Hepatocyte (in vitro differentiated cells): ENCODE results near the gene GABARAPL1. TPM values are rescaled to one million over a fixed set of nuclear protein-coding genes. Genes with fewer than 3 reads are reported as not detected.

ENCODE experiments used
- DNase-seq: peaks from one replicate; pipeline ENCODE4 v3.0.0-alpha.2; 2016; ENCODE audit warnings: low spot score
- H2AFZ ChIP-seq: fragments of 200-600 bp; sonication (generic); 2 replicates; pipeline ENCODE4 v1.6.0; 2016; ENCODE audit warnings: antibody characterized with exemption, mild to moderate bottlenecking
- H3K27ac ChIP-seq: fragments of 200-600 bp; sonication (generic); 2 replicates; pipeline ENCODE4 v1.5.1; 2016; ENCODE audit warnings: mild to moderate bottlenecking
- H3K27me3 ChIP-seq: fragments of 200-600 bp; sonication (generic); 2 replicates; pipeline ENCODE4 v1.6.1; 2016
- H3K36me3 ChIP-seq: fragments of 200-600 bp; sonication (generic); replicated peaks from 2 replicates; pipeline ENCODE4 v1.5.1; 2016; ENCODE audit warnings: low read depth; ENCODE audit not compliant: insufficient read depth
- H3K4me1 ChIP-seq: fragments of 200-600 bp; sonication (generic); 2 replicates; pipeline ENCODE4 v1.5.1; 2016; ENCODE audit warnings: mild to moderate bottlenecking, moderate library complexity; ENCODE audit not compliant: insufficient read depth
- H3K4me2 ChIP-seq: fragments of 200-600 bp; sonication (generic); 2 replicates; pipeline ENCODE4 v1.6.0; 2016
- H3K4me3 ChIP-seq: fragments of 200-600 bp; sonication (generic); 2 replicates; pipeline ENCODE4 v1.5.1; 2016; ENCODE audit warnings: mild to moderate bottlenecking
- H3K79me2 ChIP-seq: fragments of 200-600 bp; sonication (generic); 2 replicates; pipeline ENCODE4 v1.6.0; 2017; ENCODE audit warnings: mild to moderate bottlenecking
- H3K9me2 ChIP-seq: fragments of 200-600 bp; sonication (generic); replicated peaks from 2 replicates; pipeline ENCODE4 v1.6.0; 2017; ENCODE audit warnings: mild to moderate bottlenecking; ENCODE audit not compliant: insufficient read depth
- H3K9me3 ChIP-seq: fragments of 200-600 bp; sonication (generic); 2 replicates; pipeline ENCODE4 v1.5.1; 2016; ENCODE audit warnings: low read depth, mild to moderate bottlenecking
- H4K20me1 ChIP-seq: fragments of 200-600 bp; sonication (generic); 2 replicates; pipeline ENCODE4 v1.6.0; 2016; ENCODE audit warnings: mild to moderate bottlenecking; ENCODE audit not compliant: insufficient read depth, poor library complexity, severe bottlenecking
- EZH2 ChIP-seq: fragments of 200-600 bp; sonication (generic); IDR thresholded peaks from 2 replicates; pipeline ENCODE4 v1.6.1; 2016; ENCODE audit warnings: antibody characterized with exemption, mild to moderate bottlenecking, borderline replicate concordance
- EZH2phosphoT487 ChIP-seq: fragments of 200-600 bp; sonication (generic); IDR thresholded peaks from one replicate; pipeline ENCODE4 v1.6.1; 2018; ENCODE audit warnings: antibody characterized with exemption, mild to moderate bottlenecking, low read depth, moderate library complexity; ENCODE audit not compliant: unreplicated experiment, severe bottlenecking
- WGBS: methylation state at CpG from one replicate; pipeline ENCODE4 v1.1.6; 2016; ENCODE audit warnings: low lambda C conversion rate; ENCODE audit errors: missing lambda C conversion rate; 5-methylcytosine and 5-hydroxymethylcytosine counted together
- polyA plus RNA-seq: library from polyadenylated mRNA; unstranded; fragments of >200 nt; fragmentation: Nextera tagmentation; extraction: Ambion mirVana; gene quantifications from 2 replicates; pipeline ENCODE4 v1.2.1, GENCODE V29; 2016
- total RNA-seq: library from RNA; depleted of rRNA; stranded (reverse); fragments of >200 nt; gene quantifications from 2 replicates; pipeline ENCODE4 v1.2.3, GENCODE V29; 2014
- TF ChIP-seq, protein P1 (sequence below): fragments of 200-600 bp; sonication (generic); IDR thresholded peaks from 2 replicates; pipeline ENCODE4 v1.5.1; 2016; ENCODE audit warnings: antibody characterized with exemption, mild to moderate bottlenecking; ENCODE audit not compliant: poor library complexity

Gene GABARAPL1
- total and polyA plus RNA-seq, 2 experiments from 2014 or later = 77.7 to 93.5 TPM

DNA sequence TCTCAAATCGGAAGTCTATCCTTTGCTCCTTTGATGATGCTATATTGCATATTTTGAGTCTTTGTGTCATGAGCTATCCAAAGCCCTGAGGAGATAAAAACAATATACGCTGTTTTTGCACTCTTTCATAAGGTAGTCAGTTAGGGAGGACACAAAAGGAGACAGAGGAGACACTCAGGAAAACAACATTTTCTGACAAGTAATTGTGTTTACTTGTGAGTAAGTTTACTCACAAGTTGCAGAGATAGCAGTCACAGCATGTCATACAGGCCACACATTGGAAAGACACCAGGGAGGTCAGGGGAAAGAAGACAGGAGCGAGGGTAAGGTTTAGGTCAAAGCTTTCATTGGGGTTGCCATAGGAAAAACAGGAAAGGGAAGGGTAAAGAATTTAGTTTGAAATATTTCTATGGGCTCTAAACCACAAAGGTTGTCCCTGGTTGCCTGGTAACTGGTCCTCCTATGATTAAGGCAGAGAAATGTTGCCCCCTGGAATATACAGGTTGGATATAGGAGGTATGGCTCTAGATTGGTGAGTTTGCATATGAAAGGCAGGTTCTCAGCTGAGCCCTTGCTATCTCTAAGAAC, 7.4 kb upstream of the GABARAPL1 start:
- TF ChIP-seq, protein P1, sequence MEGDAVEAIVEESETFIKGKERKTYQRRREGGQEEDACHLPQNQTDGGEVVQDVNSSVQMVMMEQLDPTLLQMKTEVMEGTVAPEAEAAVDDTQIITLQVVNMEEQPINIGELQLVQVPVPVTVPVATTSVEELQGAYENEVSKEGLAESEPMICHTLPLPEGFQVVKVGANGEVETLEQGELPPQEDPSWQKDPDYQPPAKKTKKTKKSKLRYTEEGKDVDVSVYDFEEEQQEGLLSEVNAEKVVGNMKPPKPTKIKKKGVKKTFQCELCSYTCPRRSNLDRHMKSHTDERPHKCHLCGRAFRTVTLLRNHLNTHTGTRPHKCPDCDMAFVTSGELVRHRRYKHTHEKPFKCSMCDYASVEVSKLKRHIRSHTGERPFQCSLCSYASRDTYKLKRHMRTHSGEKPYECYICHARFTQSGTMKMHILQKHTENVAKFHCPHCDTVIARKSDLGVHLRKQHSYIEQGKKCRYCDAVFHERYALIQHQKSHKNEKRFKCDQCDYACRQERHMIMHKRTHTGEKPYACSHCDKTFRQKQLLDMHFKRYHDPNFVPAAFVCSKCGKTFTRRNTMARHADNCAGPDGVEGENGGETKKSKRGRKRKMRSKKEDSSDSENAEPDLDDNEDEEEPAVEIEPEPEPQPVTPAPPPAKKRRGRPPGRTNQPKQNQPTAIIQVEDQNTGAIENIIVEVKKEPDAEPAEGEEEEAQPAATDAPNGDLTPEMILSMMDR = no peak
- TF ChIP-seq EZH2 (no peak), EZH2phosphoT487 (no peak)
- no peak overlapping the region for H2AFZ ChIP-seq
- no peak overlapping the region for H3K4me2 ChIP-seq
- DNase-seq = no peak
- H3K9me2 ChIP-seq = no peaks in the 10 kb centered on the region
- H3K4me3 ChIP-seq = no peak overlapping the region
- H3K79me2 ChIP-seq = no peaks in the 10 kb centered on the region
- H3K4me1 ChIP-seq = no peaks in the 10 kb centered on the region
- H3K27ac ChIP-seq = peak overlapping the region; percentile 39
- WGBS = 89% methylated on average over 3 of the region's 3 CpGs
- H3K36me3 ChIP-seq = no peaks in the 10 kb centered on the region
- H3K27me3 ChIP-seq = no peaks in the 10 kb centered on the region
- H4K20me1 ChIP-seq = no peaks in the 10 kb centered on the region
- no peaks in the 10 kb centered on the region for H3K9me3 ChIP-seq

DNA sequence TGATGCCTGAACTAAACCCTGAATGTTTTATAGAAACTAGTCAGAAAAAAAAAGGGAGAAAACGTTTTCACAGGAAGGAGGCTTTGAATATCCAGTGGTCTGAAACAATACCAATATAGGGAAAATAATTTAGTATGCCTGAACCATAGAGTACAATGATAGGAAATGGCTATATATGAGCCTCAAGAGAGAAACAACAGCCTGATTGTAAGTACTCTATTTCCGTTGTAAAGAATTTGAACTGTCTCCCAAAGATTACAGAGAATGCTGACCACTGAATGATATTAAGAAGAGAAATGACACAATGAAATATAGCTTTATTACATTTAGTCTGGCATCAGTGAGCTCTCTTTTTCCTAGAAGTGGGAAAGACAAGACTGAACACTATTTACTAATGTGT, 5.5 kb upstream of the GABARAPL1 start:
- H3K4me3 ChIP-seq = no peak overlapping the region
- H4K20me1 ChIP-seq = no peaks in the 10 kb centered on the region
- H3K4me2 ChIP-seq = no peak overlapping the region
- no peaks in the 10 kb centered on the region for H3K36me3 ChIP-seq
- no peak for DNase-seq
- H2AFZ ChIP-seq = no peak overlapping the region
- 60% methylated on average over 2 of the region's 2 CpGs for WGBS
- TF ChIP-seq, protein P1 = no peak
- no peak for TF ChIP-seq EZH2phosphoT487
- TF ChIP-seq EZH2 = no peak
- H3K9me2 ChIP-seq = no peaks in the 10 kb centered on the region
- H3K4me1 ChIP-seq = no peaks in the 10 kb centered on the region
- no peak overlapping the region for H3K27ac ChIP-seq
- no peaks in the 10 kb centered on the region for H3K79me2 ChIP-seq
- H3K27me3 ChIP-seq = no peaks in the 10 kb centered on the region
- H3K9me3 ChIP-seq = no peaks in the 10 kb centered on the region

DNA sequence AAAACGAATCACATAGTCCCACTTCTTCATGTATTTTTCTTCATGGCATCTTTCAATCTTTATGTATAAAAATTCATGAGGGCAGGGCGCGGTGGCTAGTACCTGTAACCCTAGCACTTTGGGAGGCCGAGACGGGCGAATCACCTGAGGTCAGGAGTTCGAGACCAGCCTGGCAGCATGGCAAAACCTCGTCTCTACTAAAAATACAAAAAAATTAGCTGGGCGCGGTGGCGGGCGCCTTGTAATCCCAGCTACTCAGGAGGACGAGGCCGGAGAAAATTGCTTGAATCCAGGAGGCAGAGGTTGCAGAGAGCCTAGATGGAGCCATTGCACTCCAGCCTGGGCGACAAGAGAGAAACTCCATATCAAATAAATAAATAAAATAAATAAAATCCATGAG, 2.5 kb upstream of the GABARAPL1 start:
- Histone ChIP-seq H3K9me3 (no peaks in the 10 kb centered on the region), H3K4me3 (no peak overlapping the region), H3K36me3 (no peaks in the 10 kb centered on the region), H3K9me2 (no peaks in the 10 kb centered on the region), H3K27me3 (no peaks in the 10 kb centered on the region), H3K27ac (no peak overlapping the region), H2AFZ (no peak overlapping the region), H3K4me1 (no peaks in the 10 kb centered on the region), H3K4me2 (no peak overlapping the region), H3K79me2 (peaks cover 9% of the 10 kb centered on the region), H4K20me1 (peaks cover 3% of the 10 kb centered on the region)
- DNase-seq = no peak
- TF ChIP-seq EZH2phosphoT487 = no peak
- TF ChIP-seq, protein P1 = no peak
- no peak for TF ChIP-seq EZH2
- WGBS = 97% methylated on average over 15 of the region's 15 CpGs
